Measurements from ENCODE around the gene ZNF691.

DNA sequence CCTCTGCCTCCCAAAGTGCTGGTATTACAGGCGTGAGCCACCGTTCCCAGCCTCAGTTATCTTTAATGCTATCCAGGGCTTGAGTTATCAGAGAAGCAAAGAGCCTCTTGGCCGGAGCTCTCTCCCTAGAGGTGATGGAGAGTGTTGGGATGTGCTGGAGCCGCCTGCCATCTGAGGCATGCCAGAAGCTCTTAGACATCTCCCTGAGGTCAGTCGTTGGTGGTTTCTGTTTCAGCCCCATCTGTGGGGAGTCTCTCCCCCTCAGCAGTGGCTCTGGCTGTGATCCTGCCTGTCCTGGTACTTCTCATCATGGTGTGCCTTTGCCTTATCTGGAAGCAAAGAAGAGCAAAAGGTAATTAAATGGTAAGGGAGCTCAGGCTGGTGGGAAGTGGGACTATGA lies 11.6 kb upstream of the ZNF691 start:
- TF ChIP-seq, protein P1, sequence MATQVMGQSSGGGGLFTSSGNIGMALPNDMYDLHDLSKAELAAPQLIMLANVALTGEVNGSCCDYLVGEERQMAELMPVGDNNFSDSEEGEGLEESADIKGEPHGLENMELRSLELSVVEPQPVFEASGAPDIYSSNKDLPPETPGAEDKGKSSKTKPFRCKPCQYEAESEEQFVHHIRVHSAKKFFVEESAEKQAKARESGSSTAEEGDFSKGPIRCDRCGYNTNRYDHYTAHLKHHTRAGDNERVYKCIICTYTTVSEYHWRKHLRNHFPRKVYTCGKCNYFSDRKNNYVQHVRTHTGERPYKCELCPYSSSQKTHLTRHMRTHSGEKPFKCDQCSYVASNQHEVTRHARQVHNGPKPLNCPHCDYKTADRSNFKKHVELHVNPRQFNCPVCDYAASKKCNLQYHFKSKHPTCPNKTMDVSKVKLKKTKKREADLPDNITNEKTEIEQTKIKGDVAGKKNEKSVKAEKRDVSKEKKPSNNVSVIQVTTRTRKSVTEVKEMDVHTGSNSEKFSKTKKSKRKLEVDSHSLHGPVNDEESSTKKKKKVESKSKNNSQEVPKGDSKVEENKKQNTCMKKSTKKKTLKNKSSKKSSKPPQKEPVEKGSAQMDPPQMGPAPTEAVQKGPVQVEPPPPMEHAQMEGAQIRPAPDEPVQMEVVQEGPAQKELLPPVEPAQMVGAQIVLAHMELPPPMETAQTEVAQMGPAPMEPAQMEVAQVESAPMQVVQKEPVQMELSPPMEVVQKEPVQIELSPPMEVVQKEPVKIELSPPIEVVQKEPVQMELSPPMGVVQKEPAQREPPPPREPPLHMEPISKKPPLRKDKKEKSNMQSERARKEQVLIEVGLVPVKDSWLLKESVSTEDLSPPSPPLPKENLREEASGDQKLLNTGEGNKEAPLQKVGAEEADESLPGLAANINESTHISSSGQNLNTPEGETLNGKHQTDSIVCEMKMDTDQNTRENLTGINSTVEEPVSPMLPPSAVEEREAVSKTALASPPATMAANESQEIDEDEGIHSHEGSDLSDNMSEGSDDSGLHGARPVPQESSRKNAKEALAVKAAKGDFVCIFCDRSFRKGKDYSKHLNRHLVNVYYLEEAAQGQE (IDR thresholded peaks at IDR 0.05; ENCODE audit: insufficient read depth in 1 of 2, low read depth in 2 of 2, low read length in 2 of 2): no peak
- TF ChIP-seq TAF1 (IDR thresholded peaks at IDR 0.05; ENCODE audit: borderline replicate concordance, insufficient read depth, low read length) (no peak), SIN3A (IDR thresholded peaks at IDR 0.05; ENCODE audit: borderline replicate concordance, insufficient read depth, low read length) (no peak)
